Measurements from ENCODE around the gene STXBP5.

The STXBP5 gene

GRCh38 chr6:147212622-147213021 lies 8.4 kb downstream of the STXBP5 start:
- no peak for DNase-seq

GRCh38 chr6:147213772-147214171 lies 9.6 kb downstream of the STXBP5 start:
- DNase-seq, result no peak

- DNase-seq, result no peak
These were observed 10.3 kb downstream of the STXBP5 start for GRCh38 chr6:147214248-147215227.

GRCh38 chr6:147216915-147217314 lies 12.7 kb downstream of the STXBP5 start:
- no peak for DNase-seq

GRCh38 chr6:147217840-147218404 lies 13.7 kb downstream of the STXBP5 start:
- no peak for DNase-seq

- DNase-seq, result no peak
These were observed 14.6 kb downstream of the STXBP5 start for GRCh38 chr6:147218797-147219196.

GRCh38 chr6:147219463-147219862 lies 15.2 kb downstream of the STXBP5 start:
- no peak for DNase-seq

- no peak for DNase-seq
These were observed 16.1 kb downstream of the STXBP5 start for GRCh38 chr6:147220345-147220744.

- no peak for DNase-seq
These were observed 17.5 kb downstream of the STXBP5 start for GRCh38 chr6:147221739-147222138.

GRCh38 chr6:147222160-147222838 lies 18.1 kb downstream of the STXBP5 start:
- no peak for DNase-seq

GRCh38 chr6:147223736-147224135 lies 19.5 kb downstream of the STXBP5 start:
- no peak for DNase-seq

GRCh38 chr6:147226163-147226724 lies 22.0 kb downstream of the STXBP5 start:
- DNase-seq, result no peak

GRCh38 chr6:147226877-147227276 lies 22.7 kb downstream of the STXBP5 start:
- DNase-seq, result no peak

- DNase-seq, result no peak
These were observed 23.6 kb downstream of the STXBP5 start for GRCh38 chr6:147227770-147228320.

- no peak for DNase-seq
These were observed 27.4 kb downstream of the STXBP5 start for GRCh38 chr6:147231589-147231988.

- DNase-seq, result no peak
These were observed 30.5 kb downstream of the STXBP5 start for GRCh38 chr6:147234685-147235084.

GRCh38 chr6:147238164-147238563 lies 33.9 kb downstream of the STXBP5 start:
- DNase-seq, result no peak

GRCh38 chr6:147238906-147239305 lies 34.7 kb downstream of the STXBP5 start:
- no peak for DNase-seq

- DNase-seq, result no peak
These were observed 40.6 kb downstream of the STXBP5 start for GRCh38 chr6:147244832-147245231.

- DNase-seq, result no peak
These were observed 41.5 kb downstream of the STXBP5 start for GRCh38 chr6:147245693-147246092.

- DNase-seq, result no peak
These were observed 42.8 kb downstream of the STXBP5 start for GRCh38 chr6:147246853-147247635.

GRCh38 chr6:147248859-147249258 lies 44.6 kb downstream of the STXBP5 start:
- DNase-seq, result no peak
